Stimulated activated naive CD8-positive, alpha-beta T cell treated with anti-CD3 and anti-CD28 coated beads, Interleukin-15, Interleukin-2, amounts not matched to agents 100 ng/mL and 50 ng/mL, for 24 hours (primary cell): Measurements from ENCODE around the gene AGER.

ENCODE experiments used
- H3K27ac Mint-ChIP-seq: one replicate; pipeline ENCODE4 v1.8.0; 2021; ENCODE audit warnings: mild to moderate bottlenecking, mixed read lengths
- H3K27me3 Mint-ChIP-seq: one replicate; pipeline ENCODE4 v1.8.0; 2021; ENCODE audit warnings: mixed read lengths
- H3K36me3 Mint-ChIP-seq: one replicate; pipeline ENCODE4 v1.8.0; 2021; ENCODE audit warnings: low read depth, mixed read lengths
- H3K4me1 Mint-ChIP-seq: one replicate; pipeline ENCODE4 v1.8.0; 2021; ENCODE audit warnings: low read depth, mixed read lengths
- H3K4me3 Mint-ChIP-seq: one replicate; pipeline ENCODE4 v1.8.0; 2021; ENCODE audit warnings: mild to moderate bottlenecking, mixed read lengths
- H3K9me3 Mint-ChIP-seq: one replicate; pipeline ENCODE4 v1.8.0; 2021; ENCODE audit warnings: mixed read lengths

The AGER gene

DNA sequence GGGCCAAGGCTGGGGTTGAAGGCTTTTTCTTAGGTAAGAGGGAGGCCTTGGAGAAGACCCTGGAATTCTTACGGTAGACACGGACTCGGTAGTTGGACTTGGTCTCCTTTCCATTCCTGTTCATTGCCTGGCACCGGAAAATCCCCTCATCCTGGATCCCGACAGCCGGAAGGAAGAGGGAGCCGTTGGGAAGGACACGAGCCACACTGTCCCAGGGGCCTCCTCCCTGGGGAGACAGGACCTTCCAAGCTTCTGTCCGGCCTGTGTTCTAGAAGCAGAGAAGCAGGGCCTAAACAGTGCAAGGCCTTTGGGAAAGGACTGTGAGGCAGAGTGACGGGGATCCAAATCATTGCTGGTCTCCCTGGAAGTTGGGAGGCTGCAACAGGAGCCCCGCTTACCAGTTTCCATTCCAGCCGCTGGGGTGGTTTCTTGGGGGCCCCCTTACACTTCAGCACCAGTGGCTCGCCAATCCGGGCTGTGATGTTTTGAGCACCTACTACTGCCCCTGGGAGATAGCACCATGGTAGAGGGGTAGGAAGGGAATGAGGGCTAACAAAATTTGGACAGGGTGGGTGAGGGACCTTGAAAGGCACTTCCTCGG is 470 bp downstream of the AGER start:
- H3K36me3 Mint-ChIP-seq, result peaks cover 63% of the 10 kb centered on the region
- H3K27ac Mint-ChIP-seq, result peak overlapping the region; percentile 40
- H3K9me3 Mint-ChIP-seq, result no peaks in the 10 kb centered on the region
- H3K27me3 Mint-ChIP-seq, result no peaks in the 10 kb centered on the region
- no peak overlapping the region for H3K4me3 Mint-ChIP-seq
- H3K4me1 Mint-ChIP-seq, result peaks cover 71% of the 10 kb centered on the region

DNA sequence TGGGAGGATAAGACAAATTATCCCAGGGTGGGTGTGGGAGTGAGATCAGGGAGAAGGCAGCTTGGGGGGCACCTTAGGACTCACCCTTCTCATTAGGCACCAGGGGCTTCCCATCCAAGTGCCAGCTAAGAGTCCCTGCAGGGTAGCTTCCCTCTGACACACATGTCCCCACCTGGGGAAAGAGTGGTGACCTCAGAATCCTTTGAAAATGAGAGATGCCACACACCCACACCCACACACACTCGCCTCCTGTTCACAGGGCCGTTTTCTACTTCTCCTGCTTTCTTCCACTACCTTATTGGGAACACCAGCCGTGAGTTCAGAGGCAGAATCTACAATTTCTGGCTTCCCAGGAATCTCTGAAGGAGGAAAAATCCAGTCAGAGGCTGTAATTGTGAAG is 1.0 kb downstream of the AGER start:
- Mint-ChIP-seq H3K27ac (peak overlapping the region; percentile 51), H3K36me3 (peaks cover 61% of the 10 kb centered on the region), H3K4me3 (no peak overlapping the region), H3K4me1 (peaks cover 70% of the 10 kb centered on the region), H3K9me3 (no peaks in the 10 kb centered on the region), H3K27me3 (no peaks in the 10 kb centered on the region)

DNA sequence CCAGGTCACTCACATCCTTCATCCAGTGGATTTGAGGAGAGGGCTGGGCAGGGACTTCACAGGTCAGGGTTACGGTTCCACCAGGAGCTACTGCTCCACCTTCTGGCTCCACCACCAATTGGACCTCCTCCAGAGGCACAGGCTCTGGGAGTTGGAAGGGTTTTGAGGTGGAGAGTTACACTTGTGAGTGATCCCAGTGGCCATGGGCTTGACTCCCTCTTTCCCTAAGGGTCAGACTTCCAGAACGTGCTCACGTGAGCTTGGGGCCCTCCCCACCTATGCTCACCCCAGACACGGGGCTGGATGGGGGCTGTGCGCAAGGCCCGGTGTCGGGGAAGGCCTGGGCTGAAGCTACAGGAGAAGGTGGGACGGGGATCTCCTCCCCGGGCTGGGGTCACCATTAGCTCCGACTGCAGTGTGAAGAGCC is 1.5 kb downstream of the AGER start:
- H3K9me3 Mint-ChIP-seq, result no peaks in the 10 kb centered on the region
- peaks cover 59% of the 10 kb centered on the region for H3K36me3 Mint-ChIP-seq
- no peaks in the 10 kb centered on the region for H3K27me3 Mint-ChIP-seq
- H3K4me1 Mint-ChIP-seq, result peaks cover 70% of the 10 kb centered on the region
- H3K4me3 Mint-ChIP-seq, result no peak overlapping the region
- H3K27ac Mint-ChIP-seq, result peak overlapping the region; percentile 51

DNA sequence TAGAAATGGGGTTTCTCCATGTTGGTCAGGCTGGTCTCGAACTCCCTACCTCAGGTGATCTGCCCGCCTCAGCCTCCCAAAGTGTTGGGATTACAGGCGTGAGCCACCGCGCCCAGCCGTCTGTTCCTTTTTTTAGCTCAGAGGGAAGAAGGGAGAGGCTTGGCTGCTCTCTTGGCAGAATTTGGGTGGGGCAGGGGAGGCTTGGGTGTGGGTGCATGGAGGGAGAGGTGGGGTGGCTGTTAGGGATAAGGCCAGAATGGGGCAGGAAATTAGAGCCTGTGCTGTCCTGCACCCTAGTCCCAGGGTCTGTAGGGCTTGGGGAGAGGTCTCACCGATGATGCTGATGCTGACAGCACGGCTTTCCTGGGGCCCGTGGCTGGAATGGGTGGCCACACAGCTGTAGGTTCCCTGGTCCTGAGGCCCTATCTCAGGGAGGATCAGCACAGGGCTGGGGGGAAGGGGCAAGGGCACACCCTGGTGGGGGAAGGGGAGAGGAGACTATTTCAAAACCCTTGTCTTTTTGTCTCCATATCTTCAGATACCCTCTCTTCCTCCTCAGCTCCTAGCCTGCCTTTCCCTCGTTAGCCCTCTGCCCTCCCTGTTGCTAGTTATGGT is 2.0 kb downstream of the AGER start:
- Mint-ChIP-seq H3K27ac (no peak overlapping the region), H3K36me3 (peaks cover 53% of the 10 kb centered on the region), H3K4me3 (no peak overlapping the region), H3K4me1 (peaks cover 70% of the 10 kb centered on the region), H3K9me3 (no peaks in the 10 kb centered on the region), H3K27me3 (no peaks in the 10 kb centered on the region)

DNA sequence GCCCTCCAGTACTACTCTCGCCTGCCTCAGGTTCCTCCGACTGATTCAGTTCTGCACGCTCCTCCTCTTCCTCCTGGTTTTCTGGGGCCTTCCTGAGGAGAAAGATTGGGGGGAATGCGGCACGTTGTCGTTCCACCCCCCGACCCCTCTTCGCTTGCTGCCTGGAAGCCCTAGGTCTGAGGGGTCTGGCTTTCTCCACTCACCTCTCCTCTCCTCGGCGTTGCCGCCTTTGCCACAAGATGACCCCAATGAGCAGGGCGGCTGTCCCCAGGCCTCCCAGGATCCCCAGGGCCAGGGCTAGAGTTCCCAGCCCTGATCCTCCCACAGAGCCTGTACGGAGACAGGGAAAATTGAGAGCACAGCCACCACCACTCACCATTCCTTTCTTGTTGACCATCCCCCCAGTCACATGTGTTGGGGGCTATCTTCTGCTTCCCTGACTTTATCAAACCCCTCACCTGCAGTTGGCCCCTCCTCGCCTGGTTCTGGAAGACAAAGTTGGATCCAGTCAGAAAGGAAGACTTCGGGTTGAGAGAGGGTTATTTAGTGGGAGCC is 2.8 kb downstream of the AGER start:
- H3K27me3 Mint-ChIP-seq, result no peaks in the 10 kb centered on the region
- peaks cover 45% of the 10 kb centered on the region for H3K36me3 Mint-ChIP-seq
- peak overlapping the region; percentile 96 for H3K27ac Mint-ChIP-seq
- no peak overlapping the region for H3K4me3 Mint-ChIP-seq
- H3K4me1 Mint-ChIP-seq, result peaks cover 70% of the 10 kb centered on the region
- H3K9me3 Mint-ChIP-seq, result no peaks in the 10 kb centered on the region

DNA sequence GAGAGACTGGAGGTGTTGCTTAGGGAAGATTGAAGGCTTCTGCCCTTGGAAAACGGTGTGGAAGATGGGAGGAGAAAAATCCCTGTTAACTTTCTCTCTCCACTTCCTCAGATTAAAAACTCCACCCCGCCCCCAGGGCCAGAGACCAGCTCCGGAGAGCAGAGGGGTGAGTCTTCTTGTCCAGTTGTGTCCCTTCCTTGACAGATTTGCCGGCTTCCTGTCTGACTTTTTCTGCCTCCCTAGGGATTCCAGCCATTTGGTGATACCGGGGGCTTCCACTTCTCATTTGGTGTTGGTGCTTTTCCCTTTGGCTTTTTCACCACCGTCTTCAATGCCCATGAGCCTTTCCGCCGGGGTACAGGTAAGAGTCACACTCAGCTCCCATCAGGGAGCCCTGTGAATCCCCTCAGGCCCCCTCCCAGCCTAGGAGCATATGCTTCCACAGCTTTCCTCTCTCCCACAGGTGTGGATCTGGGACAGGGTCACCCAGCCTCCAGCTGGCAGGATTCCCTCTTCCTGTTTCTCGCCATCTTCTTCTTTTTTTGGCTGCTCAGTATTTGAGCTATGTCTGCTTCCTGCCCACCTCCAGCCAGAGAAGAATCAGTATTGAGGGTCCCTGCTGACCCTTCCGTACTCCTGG is 4.2 kb downstream of the AGER start:
- Mint-ChIP-seq H3K27ac (peak overlapping the region; percentile 96), H3K27me3 (no peaks in the 10 kb centered on the region)

DNA sequence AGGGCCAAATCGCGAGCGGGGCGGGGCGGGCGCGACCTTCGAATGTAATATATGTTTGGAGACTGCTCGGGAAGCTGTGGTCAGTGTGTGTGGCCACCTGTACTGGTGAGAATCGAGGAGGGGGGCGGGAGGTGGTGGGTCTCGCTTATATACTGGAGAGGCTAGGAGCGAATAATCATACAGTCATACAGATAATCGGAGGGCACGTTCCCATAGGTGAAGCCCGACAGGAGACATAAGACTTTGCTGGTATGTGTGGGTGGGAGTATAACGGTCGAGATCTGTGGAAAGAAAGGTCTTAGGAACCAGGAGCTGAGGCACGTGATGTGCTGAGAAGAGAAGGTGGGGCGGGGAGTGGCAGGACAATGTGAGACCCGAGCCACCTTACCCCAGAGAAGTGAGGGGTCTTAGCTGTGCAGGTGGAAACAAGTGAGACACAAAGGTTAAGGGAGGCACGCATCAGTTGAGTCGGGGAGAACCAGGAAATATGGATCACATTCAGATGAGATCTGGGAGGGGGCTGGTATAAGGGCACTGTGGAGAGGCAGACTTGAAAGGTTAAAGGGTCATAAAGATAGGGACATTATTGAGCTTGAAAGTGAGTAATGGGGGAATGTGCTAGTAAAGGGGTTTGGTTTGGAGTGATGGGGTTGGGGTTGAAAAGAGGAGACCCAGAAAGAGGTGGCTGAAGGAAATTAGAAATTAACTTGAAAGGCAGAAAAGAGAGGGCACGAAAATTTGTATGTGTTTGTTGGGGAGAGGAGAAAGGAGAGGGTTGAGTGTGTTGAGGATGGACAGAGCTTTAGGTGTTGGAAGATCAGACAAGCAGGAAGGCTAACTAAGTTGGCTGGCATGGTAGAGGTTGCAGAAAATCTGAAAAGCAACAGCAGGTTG is 5.3 kb downstream of the AGER start:
- Mint-ChIP-seq H3K4me3 (peak overlapping the region; percentile 96), H3K27me3 (no peaks in the 10 kb centered on the region), H3K4me1 (peaks cover 78% of the 10 kb centered on the region), H3K27ac (peak overlapping the region; percentile 96), H3K9me3 (no peaks in the 10 kb centered on the region), H3K36me3 (peaks cover 37% of the 10 kb centered on the region)

More for the DNA sequence above, 4.2 kb downstream of the AGER start:
- H3K4me3 Mint-ChIP-seq, result peak overlapping the region; percentile 96
- no peaks in the 10 kb centered on the region for H3K9me3 Mint-ChIP-seq
- peaks cover 68% of the 10 kb centered on the region for H3K4me1 Mint-ChIP-seq
- peaks cover 37% of the 10 kb centered on the region for H3K36me3 Mint-ChIP-seq

DNA sequence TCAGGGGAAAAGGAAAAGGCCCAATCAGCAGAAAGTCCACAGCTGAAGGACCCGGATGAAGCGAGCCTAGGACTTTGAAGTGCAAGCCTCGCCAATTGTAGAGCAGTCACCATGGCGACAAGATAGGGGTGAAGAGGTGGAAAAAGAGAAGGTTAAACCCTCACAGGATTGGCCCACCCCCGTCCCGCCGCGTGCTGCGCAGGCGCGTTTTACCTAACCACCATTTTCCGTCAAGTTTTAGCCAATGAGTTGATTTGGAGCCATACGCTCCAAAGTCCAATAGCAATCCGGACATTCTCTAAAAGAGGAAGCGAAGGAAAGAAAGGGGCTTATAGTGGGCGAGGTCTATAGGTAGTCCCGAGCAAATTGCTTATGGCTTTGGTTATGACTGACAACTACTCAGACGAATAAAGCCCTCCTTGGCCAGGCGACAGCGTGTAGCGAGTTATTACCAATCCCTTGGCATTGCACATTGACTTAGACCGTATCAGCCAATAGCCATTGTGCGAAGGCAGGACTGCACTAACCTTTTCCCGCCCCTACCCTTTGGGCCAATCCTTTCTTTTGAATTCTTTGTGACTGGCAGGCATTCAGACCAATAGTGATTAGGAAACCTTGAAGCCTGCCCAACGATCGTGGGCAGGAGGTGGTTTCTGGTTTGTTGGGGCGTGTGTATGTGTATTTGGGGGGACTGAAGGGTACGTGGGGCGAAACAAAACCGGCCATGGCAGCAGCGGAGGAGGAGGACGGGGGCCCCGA is 6.1 kb downstream of the AGER start, which contains the start of gene RNF5:
RNF5 (plus strand) TSS at position 618 of the 759 bp plus-strand sequence; CDS start at position 725, 107 bp downstream.
- Mint-ChIP-seq H3K9me3 (no peaks in the 10 kb centered on the region), H3K27ac (peak within 1 kb of the TSS; percentile 96), H3K27me3 (no peaks in the 10 kb centered on the region), H3K36me3 (peaks cover 31% of the 10 kb centered on the region), H3K4me1 (peaks cover 78% of the 10 kb centered on the region), H3K4me3 (peak within 1 kb of the TSS; percentile 96)

DNA sequence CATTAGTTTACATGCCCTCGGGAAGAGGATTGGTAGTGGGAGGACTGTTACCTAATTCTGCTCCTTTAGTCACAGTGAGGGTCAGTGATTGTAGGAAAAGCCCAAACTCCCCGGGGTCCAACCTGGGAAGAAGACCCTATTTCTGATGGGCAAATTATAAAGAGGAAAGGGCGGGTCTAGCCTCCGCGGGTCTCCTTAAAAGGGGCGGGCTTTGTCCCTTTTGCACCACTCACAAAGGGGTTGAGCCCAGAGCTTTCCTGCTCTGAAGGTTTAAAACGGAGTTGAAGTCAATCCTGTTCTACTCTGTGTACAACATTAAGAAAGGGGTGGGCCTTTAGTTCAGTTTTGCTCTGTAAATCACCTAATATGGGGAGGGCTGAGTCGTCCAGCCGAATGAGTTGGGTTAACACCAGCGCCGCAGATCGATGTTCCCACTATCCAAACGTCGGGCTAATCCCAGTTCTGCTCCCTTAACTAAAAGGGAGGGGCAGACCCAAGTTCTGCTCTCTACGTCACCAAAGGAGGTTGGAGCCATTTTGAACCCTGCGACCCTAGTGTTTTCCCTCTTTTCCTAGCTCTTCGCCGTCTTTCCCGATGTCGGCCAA is 6.8 kb downstream of the AGER start:
- H3K9me3 Mint-ChIP-seq, result no peaks in the 10 kb centered on the region
- H3K36me3 Mint-ChIP-seq, result peaks cover 26% of the 10 kb centered on the region
- H3K27me3 Mint-ChIP-seq, result no peaks in the 10 kb centered on the region
- H3K4me1 Mint-ChIP-seq, result peaks cover 77% of the 10 kb centered on the region
- H3K27ac Mint-ChIP-seq, result peak overlapping the region; percentile 96
- peak overlapping the region; percentile 96 for H3K4me3 Mint-ChIP-seq

DNA sequence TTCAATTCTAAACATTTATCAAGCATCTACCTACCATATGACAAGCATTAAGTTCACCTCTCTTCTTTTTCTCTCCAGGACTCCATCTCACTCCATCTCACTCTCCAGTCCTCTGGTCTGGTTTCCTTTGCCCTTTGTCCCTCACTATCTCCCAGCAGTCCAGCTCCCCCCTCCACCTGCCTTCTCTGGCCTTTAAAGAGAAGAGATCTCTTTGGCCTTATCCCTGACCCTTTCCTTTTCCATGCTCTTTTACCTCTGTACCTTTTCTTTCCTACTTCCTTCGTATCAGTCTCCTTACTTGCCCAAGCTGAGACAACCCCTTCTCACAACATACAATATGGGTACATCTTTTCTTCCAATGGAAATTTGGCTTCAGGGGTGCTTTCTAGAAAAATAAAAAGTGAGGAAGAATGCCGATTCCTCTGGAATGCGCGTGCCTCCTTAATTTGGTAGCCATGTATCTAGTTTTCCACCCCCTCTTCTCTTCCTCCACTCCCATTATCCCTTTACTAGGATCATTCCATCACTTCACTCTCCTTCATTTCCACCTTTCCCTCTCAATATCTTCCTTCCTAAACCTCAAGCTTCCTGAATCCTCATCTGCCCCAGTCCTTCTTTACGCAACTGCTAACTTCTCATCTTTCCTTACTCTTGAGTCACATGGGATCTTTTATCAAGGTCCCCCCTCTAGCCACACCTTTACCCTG is 7.4 kb downstream of the AGER start:
- Mint-ChIP-seq H3K4me3 (peak overlapping the region; percentile 96), H3K9me3 (no peaks in the 10 kb centered on the region), H3K27ac (peak overlapping the region; percentile 96), H3K27me3 (no peaks in the 10 kb centered on the region), H3K36me3 (peaks cover 25% of the 10 kb centered on the region), H3K4me1 (peaks cover 77% of the 10 kb centered on the region)

DNA sequence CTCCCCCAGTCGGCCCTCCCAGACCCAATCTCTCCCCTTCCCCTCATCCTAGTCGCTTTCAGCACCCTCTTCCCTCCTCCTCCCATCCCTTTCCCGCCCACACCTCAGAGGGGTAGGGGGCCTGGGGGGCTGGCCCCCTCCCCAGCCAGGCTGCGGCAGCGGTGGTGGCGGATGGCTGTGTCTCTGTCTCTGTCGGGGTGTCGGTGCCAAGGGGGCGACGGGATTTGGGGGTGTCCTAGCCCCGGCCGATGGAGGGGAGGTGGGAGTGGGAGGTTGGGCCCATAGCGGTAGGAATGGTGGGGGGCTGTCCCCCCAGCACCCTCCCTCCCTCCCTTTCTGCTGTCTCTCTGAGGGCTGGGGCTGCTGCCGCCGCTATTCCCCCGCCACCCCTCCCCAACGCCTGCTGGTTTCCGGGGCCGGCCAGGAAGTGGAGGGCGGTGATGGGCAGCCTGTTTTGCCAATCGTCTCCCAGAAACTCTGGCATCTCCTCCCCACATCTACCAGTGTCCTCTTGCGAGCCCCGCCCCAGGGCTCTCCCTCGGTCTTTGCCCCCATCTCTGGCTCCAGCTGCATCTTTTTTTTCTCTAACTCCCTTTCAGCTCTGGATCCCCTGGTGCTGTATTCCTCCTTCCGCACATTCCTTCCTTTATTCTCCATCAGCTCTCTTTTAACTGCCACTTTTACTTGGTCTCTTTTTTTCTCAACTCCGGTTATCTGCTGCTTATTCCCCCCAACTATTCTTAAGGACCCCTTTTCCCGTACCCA is 8.2 kb downstream of the AGER start, which contains the start of gene AGPAT1:
AGPAT1 (minus strand) TSS at position 374 of the 765 bp plus-strand sequence. CDS start 4,588 bp downstream, outside the sequence.
- Mint-ChIP-seq H3K27me3 (no peaks in the 10 kb centered on the region), H3K36me3 (peaks cover 25% of the 10 kb centered on the region), H3K27ac (peak within 1 kb of the TSS; percentile 96), H3K9me3 (no peaks in the 10 kb centered on the region), H3K4me1 (peaks cover 77% of the 10 kb centered on the region), H3K4me3 (peak within 1 kb of the TSS; percentile 96)

DNA sequence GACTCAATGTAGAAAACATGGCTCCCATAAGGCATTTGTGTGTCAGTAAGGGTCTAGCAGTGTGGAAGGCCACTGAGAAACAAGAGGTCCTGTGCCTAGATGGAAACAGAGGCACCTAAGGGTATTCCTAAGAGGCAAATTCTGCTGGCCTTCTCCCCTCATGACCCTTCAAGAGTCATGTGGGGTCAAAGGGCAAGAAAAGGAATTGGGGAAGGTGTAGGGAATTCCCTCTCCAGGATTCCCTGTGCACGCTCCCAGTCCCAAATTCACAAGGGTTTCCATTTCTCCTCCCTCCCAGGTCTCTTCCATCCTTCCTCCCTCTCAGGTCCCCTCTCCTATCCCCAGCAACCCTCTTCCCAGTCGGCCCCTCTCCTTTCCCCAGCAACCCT is 8.7 kb downstream of the AGER start:
- peak overlapping the region; percentile 43 for H3K27ac Mint-ChIP-seq
- H3K4me1 Mint-ChIP-seq, result peaks cover 71% of the 10 kb centered on the region
- peak overlapping the region; percentile 96 for H3K4me3 Mint-ChIP-seq
- H3K9me3 Mint-ChIP-seq, result no peaks in the 10 kb centered on the region
- H3K36me3 Mint-ChIP-seq, result peaks cover 20% of the 10 kb centered on the region
- H3K27me3 Mint-ChIP-seq, result no peaks in the 10 kb centered on the region
